NCI-H146 (cell line): ENCODE results near the gene CXXC4.

Source experiments
- DNase-seq: peaks from one replicate; lab custom pipeline; 2025; lab: John Stamatoyannopoulos, UW

The CXXC4 gene

DNA sequence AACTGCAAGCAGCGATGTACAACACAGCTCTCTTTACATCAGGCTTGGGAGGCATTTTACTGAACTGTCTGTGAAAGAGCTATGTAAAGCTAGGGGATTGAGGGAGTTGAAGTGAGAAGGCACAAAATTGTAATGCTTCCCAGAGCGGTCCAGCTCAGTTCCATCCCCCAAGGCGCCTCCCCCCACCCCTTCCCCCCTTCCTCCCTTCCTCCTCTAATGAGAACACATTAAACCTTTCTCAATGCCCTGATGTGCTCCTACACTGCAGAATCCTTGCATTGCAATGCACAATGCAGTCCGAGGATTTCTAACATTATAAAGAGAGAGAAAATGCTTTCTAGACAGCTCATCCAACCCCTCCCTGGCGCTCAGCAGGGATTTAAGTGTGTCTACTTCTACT is 73.9 kb downstream of the CXXC4 start:
- no peak for DNase-seq
